Mesothelial cell of epicardium (in vitro differentiated cells): ENCODE data around the gene ULBP3. TPM values are rescaled to one million over a fixed set of nuclear protein-coding genes. Genes with fewer than 3 reads are reported as not detected.
"Not testable (repeated sequence)": the region's sequence is repeated elsewhere in the genome, so short reads cannot be mapped to it uniquely, and the experiment has no call there.

Source experiments
- DNase-seq, 2 experiments: peaks; one replicate each; pipeline ENCODE4 v3.0.0; 2021; ENCODE audit warnings: low spot score in 2 of 2; ENCODE audit not compliant: unreplicated experiment in 2 of 2
- H3K27ac Mint-ChIP-seq: 2 replicates; pipeline ENCODE4 v1.8.0; 2021; ENCODE audit warnings: mixed read lengths
- H3K27me3 Mint-ChIP-seq: 2 replicates; pipeline ENCODE4 v1.8.0; 2021; ENCODE audit warnings: low read depth, mixed read lengths
- H3K36me3 Mint-ChIP-seq: 2 replicates; pipeline ENCODE4 v1.8.0; 2021; ENCODE audit warnings: mixed read lengths
- H3K4me1 Mint-ChIP-seq: 2 replicates; pipeline ENCODE4 v1.8.0; 2021; ENCODE audit warnings: mixed read lengths
- H3K4me3 Mint-ChIP-seq: 2 replicates; pipeline ENCODE4 v1.8.0; 2021; ENCODE audit warnings: mild to moderate bottlenecking, moderate library complexity, mixed read lengths
- H3K9me3 Mint-ChIP-seq: 2 replicates; pipeline ENCODE4 v1.8.0; 2021; ENCODE audit warnings: mixed read lengths
- CTCF ChIP-seq: fragments of 200-600 bp; sonication (generic); IDR thresholded peaks from one replicate; pipeline ENCODE4 v1.5.0; 2021; ENCODE audit warnings: antibody characterized with exemption; ENCODE audit not compliant: unreplicated experiment
- total RNA-seq: library from RNA; stranded (reverse); gene quantifications from 3 replicates; pipeline ENCODE4 v1.2.1, GENCODE V29; 2021

The ULBP3 gene
- total RNA-seq, 1 donor from 2014 or later: 4.3 TPM

- H3K36me3 Mint-ChIP-seq: no peaks in the 10 kb centered on the region
- no peak for DNase-seq
- H3K4me3 Mint-ChIP-seq: no peak overlapping the region
- no peaks in the 10 kb centered on the region for H3K9me3 Mint-ChIP-seq
- TF ChIP-seq CTCF: no peak
- peaks cover 82% of the 10 kb centered on the region for H3K27me3 Mint-ChIP-seq
- no peak overlapping the region for H3K27ac Mint-ChIP-seq
- no peaks in the 10 kb centered on the region for H3K4me1 Mint-ChIP-seq
Measured at GRCh38 chr6:150026976-150027805, 41.7 kb downstream of the ULBP3 start.

DNA sequence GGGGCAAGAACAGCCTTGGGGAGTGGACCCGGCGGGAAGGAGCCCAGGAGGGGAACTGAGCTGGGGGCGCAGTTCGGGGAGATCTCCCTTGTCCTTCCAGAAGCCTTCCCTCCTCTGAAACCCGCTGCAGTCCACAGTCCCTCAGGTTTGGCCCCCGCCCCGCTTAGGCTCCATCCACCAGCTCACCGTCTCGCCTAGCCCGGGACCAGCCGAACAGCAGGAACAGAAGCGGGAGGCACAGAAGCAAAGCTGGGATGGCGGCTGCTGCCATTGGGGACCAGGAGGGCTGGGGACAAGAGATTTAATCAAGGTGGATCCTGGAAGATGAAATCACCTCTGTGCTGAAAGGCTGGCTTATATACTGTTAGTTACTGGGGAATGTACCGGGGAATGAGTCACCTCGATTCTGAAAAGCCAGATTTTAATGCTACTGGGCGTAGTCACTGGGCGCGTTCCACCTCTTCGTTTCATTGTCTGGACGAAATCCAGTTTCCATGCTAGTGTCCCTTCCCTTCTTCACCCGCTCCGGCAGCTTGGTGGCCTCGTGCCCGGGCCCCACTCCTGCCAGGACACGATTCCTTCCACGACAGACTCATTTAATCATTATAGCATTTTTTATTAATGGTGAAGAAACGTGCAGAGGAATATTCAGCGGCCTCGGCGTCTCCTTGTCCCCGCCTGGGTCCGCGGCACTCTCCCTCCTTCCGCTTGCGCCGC lies 43.6 kb downstream of the ULBP3 start, which contains the start of gene RAET1L:
Gene RAET1L (minus strand): TSS at position 332 of the 717 bp plus-strand sequence. CDS start 61 bp downstream, at position 271.
- Mint-ChIP-seq H3K27me3 (peaks cover 77% of the 10 kb centered on the region), H3K4me3 (no peak within 1 kb of the TSS), H3K9me3 (no peaks in the 10 kb centered on the region), H3K36me3 (no peaks in the 10 kb centered on the region), H3K27ac (no peak within 1 kb of the TSS), H3K4me1 (no peaks in the 10 kb centered on the region)
- DNase-seq: no peak
- no peak for TF ChIP-seq CTCF

GRCh38 chr6:150024646-150025155 lies 44.2 kb downstream of the ULBP3 start:
- no peaks in the 10 kb centered on the region for H3K4me1 Mint-ChIP-seq
- H3K36me3 Mint-ChIP-seq: no peaks in the 10 kb centered on the region
- DNase-seq: no peak
- no peak for TF ChIP-seq CTCF
- H3K27ac Mint-ChIP-seq: no peak overlapping the region
- H3K27me3 Mint-ChIP-seq: peaks cover 73% of the 10 kb centered on the region
- no peaks in the 10 kb centered on the region for H3K9me3 Mint-ChIP-seq
- H3K4me3 Mint-ChIP-seq: no peak overlapping the region

- DNase-seq, H3K36me3 Mint-ChIP-seq, H3K4me3 Mint-ChIP-seq, H3K9me3 Mint-ChIP-seq, H3K4me1 Mint-ChIP-seq, H3K27ac Mint-ChIP-seq: not testable (repeated sequence)
- peaks cover 72% of the 10 kb centered on the region for H3K27me3 Mint-ChIP-seq
Measured at GRCh38 chr6:150024021-150024420, 44.9 kb downstream of the ULBP3 start.

DNA sequence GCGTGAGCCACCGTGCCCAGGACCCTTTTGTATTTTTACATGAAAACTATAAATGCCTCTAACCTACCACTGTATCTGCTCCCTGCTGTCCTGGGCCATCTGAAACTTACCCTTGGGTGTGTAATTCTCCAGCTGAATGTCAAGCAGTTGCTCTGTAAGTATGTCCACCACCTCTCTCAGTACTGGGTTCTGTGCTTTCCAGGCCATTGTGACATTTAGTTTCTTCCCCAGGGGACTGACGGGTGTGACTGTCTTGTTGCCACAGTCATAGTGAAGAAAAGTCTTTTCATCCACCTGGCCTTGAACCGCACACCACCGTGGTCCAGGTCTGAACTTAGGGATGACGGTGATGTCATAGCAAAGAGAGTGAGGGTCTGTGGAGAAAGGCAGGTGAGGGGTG lies 47.1 kb downstream of the ULBP3 start:
- not testable (repeated sequence) for H3K27ac Mint-ChIP-seq, H3K9me3 Mint-ChIP-seq
- peaks cover 74% of the 10 kb centered on the region for H3K27me3 Mint-ChIP-seq

DNA sequence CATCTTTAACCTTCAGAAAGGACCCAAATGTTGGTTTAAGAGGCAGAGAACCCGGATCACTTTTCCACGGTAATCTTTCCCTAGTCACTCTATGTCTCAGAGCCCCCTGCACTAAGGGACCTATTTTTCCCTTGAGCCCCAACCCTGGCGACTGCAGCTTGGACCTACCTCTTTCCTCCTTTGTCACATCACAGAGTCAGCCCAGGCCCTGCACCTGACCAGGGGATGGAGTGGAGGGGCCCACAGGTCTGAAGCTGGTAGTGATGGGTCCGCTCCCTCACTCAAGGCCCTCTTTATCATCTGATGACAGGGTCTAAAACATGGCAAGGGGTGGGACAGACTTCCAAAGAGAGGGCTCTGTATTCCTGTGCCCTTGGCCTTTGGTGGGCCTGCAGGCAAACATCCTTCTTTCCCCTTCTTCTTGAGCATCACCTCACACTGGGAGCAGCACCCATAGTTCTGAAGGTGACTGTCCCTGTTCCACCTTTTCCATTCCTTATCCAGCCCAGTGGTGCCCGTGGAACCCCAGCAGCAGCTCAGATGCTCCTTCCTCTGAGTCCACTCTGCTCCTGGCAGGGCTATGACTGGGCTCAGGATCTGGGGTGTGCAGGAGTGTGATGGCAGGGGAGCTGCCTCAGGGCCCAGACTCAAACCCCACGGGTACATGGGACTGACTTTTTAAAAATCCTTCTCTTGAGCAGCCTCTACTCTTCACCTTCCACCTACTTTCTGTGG lies 49.9 kb downstream of the ULBP3 start:
- no peak for TF ChIP-seq CTCF
- Mint-ChIP-seq H3K4me1 (peaks cover 1% of the 10 kb centered on the region), H3K4me3 (no peak overlapping the region), H3K9me3 (no peaks in the 10 kb centered on the region), H3K27me3 (peaks cover 75% of the 10 kb centered on the region), H3K36me3 (no peaks in the 10 kb centered on the region), H3K27ac (no peak overlapping the region)
- no peak for DNase-seq

More for the DNA sequence above, 47.1 kb downstream of the ULBP3 start:
- H3K4me1 Mint-ChIP-seq, H3K4me3 Mint-ChIP-seq, DNase-seq, H3K36me3 Mint-ChIP-seq: not testable (repeated sequence)
